Stimulated activated naive B cell treated with anti-CD40 and anti-IgM and Interleukin-4, amounts not matched to agents 10 μg/mL and 1 μg/mL and 100 μg/mL, for 72 hours (primary cell): ENCODE measurements around the gene MEIS1.

Experiments used
- ATAC-seq, 2 donors: fragments of 150-1000 bp; cut with Tn5 transposase; replicated peaks; 2 replicates each; pipeline ENCODE4 v1.10.0; 2021; ENCODE audit warnings: moderate library complexity in 1 of 2
- DNase-seq: peaks from one replicate; pipeline ENCODE4 v3.0.0; 2021
- H3K27ac Mint-ChIP-seq: one replicate; pipeline ENCODE4 v1.8.0; 2022; ENCODE audit warnings: mild to moderate bottlenecking, mixed read lengths
- H3K27me3 Mint-ChIP-seq, 2 donors: one replicate each; pipeline ENCODE4 v1.8.0; 2022; ENCODE audit warnings: mixed read lengths in 2 of 2
- H3K36me3 Mint-ChIP-seq, 2 donors: one replicate each; pipeline ENCODE4 v1.8.0; 2022; ENCODE audit warnings: mixed read lengths in 2 of 2, mild to moderate bottlenecking in 1 of 2
- H3K4me1 Mint-ChIP-seq, 2 donors: one replicate each; pipeline ENCODE4 v1.8.0; 2022; ENCODE audit warnings: mixed read lengths in 2 of 2, mild to moderate bottlenecking in 1 of 2
- H3K4me3 Mint-ChIP-seq, 2 donors: one replicate each; pipeline ENCODE4 v1.8.0; 2022; ENCODE audit warnings: mild to moderate bottlenecking in 2 of 2, mixed read lengths in 2 of 2, moderate library complexity in 1 of 2
- H3K9me3 Mint-ChIP-seq, 2 donors: one replicate each; pipeline ENCODE4 v1.8.0; 2022; ENCODE audit warnings: mixed read lengths in 2 of 2, mild to moderate bottlenecking in 1 of 2

Gene MEIS1

DNA sequence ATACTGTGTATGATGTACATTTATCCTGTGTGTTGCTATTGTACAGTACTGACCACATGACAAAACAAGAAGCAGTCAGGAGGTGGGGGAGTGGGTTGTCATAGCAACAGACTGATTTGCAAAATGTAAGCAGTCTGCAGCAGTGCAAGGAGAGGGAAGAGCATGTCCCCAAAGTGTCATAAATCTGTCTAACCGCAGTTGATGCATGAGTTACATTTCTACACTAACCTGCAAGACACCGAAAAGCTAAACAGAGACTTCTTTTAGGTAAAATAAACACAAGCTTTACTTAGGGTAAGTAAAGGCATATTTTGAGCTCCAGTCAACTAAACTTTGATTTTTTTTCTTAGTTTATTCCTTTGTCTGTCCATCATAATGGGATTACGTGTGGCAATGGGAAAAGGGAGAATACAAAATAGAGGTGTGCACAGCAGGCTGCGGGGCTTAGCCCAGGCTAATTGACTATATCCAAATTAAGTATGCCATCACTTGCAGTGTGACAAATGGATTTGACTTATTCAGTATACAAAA, 134.5 kb downstream of the MEIS1 start:
- Mint-ChIP-seq H3K4me1 (peaks cover 4 to 9% of the 10 kb centered on the region in 2 donors), H3K9me3 (no peaks in the 10 kb centered on the region), H3K36me3 (no peaks in the 10 kb centered on the region), H3K27me3 (peaks cover 24 to 27% of the 10 kb centered on the region in 2 donors), H3K4me3 (no peak overlapping the region), H3K27ac (no peak overlapping the region)
- DNase-seq: no peak
- peak; percentile 48 to 63 for ATAC-seq

DNA sequence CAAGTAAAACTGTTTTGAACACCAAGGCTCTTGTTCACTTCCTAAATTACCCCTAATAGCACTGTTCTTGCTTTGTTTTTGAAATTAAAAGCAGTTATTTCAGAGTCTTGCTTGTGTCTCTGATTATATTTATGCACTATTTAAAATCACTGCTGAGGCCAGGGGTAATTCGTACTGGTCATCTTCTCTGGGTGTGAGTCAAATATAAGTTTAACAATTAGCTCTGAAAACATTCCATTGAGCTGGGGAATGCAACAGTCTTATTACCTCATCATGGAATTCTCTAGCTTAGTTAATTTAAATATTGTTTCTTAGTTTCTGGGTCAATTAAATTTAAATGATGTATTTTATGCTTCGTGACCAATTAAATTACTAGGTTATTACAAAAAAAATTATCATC, 135.0 kb downstream of the MEIS1 start:
- Mint-ChIP-seq H3K36me3 (no peaks in the 10 kb centered on the region), H3K27ac (no peak overlapping the region), H3K27me3 (peaks cover 29 to 30% of the 10 kb centered on the region in 2 donors), H3K4me3 (no peak overlapping the region), H3K9me3 (no peaks in the 10 kb centered on the region), H3K4me1 (peaks cover 7 to 13% of the 10 kb centered on the region in 2 donors)
- no peak for ATAC-seq
- no peak for DNase-seq

DNA sequence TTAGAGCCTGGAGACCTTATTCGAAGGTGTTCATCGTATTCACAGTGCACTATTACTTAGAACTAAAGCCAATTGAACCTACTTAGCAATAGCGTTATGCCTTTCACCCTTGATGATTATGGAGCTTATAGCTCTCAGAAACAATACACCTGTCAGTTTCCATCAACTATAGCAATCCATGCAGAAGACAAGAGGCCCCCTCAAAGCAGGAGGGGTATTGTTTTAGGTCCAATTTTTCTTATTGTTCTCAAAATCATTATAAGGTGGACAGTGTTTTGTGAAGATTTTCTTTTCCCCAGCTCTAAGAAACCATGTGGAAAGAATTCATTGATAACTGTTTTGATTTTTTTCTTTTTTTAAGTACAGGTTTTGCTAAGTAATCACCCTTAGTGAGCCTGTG, 135.5 kb downstream of the MEIS1 start:
- no peaks in the 10 kb centered on the region for H3K36me3 Mint-ChIP-seq
- no peaks in the 10 kb centered on the region for H3K9me3 Mint-ChIP-seq

GRCh38 chr2:66571918-66572317, 137.0 kb downstream of the MEIS1 start:
- H3K9me3 Mint-ChIP-seq: no peaks in the 10 kb centered on the region
- ATAC-seq (no peak), DNase-seq (no peak)
- H3K27me3 Mint-ChIP-seq: peaks cover 41 to 47% of the 10 kb centered on the region in 2 donors
- peaks cover 20 to 28% of the 10 kb centered on the region in 2 donors for H3K4me1 Mint-ChIP-seq
- no peak overlapping the region for H3K4me3 Mint-ChIP-seq
- H3K27ac Mint-ChIP-seq: no peak overlapping the region
- no peaks in the 10 kb centered on the region for H3K36me3 Mint-ChIP-seq

More for the DNA sequence above, 135.5 kb downstream of the MEIS1 start:
- Mint-ChIP-seq H3K4me1 (peaks cover 12 to 18% of the 10 kb centered on the region in 2 donors), H3K27me3 (peaks cover 34 to 35% of the 10 kb centered on the region in 2 donors), H3K27ac (no peak overlapping the region), H3K4me3 (no peak overlapping the region)
- DNase-seq: no peak
- no peak for ATAC-seq

DNA sequence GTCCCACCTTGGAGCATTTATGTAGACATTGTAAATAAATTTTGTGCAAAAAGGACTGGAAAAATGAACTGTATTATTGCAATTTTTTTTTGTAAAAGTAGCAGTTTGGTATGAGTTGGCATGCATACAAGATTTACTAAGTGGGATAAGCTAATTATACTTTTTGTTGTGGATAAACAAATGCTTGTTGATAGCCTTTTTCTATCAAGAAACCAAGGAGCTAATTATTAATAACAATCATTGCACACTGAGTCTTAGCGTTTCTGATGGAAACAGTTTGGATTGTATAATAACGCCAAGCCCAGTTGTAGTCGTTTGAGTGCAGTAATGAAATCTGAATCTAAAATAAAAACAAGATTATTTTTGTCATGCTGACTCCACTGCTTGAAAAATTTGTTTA, 137.5 kb downstream of the MEIS1 start:
- H3K4me3 Mint-ChIP-seq: no peak overlapping the region
- peaks cover 42 to 52% of the 10 kb centered on the region in 2 donors for H3K27me3 Mint-ChIP-seq
- H3K27ac Mint-ChIP-seq: no peak overlapping the region
- no peaks in the 10 kb centered on the region for H3K36me3 Mint-ChIP-seq
- no peaks in the 10 kb centered on the region for H3K9me3 Mint-ChIP-seq
- DNase-seq: no peak
- ATAC-seq: no peak
- peaks cover 22 to 33% of the 10 kb centered on the region in 2 donors for H3K4me1 Mint-ChIP-seq

- H3K27me3 Mint-ChIP-seq: peaks cover 52 to 62% of the 10 kb centered on the region in 2 donors
- peaks cover 26 to 38% of the 10 kb centered on the region in 2 donors for H3K4me1 Mint-ChIP-seq
- H3K9me3 Mint-ChIP-seq: no peaks in the 10 kb centered on the region
- no peak for ATAC-seq
- H3K4me3 Mint-ChIP-seq: no peak overlapping the region
- no peak for DNase-seq
- no peak overlapping the region for H3K27ac Mint-ChIP-seq
- H3K36me3 Mint-ChIP-seq: no peaks in the 10 kb centered on the region
These were observed 138.5 kb downstream of the MEIS1 start for GRCh38 chr2:66573416-66573815.

GRCh38 chr2:66573821-66574233, 138.9 kb downstream of the MEIS1 start:
- H3K4me3 Mint-ChIP-seq: no peak overlapping the region
- H3K27me3 Mint-ChIP-seq: peaks cover 50 to 61% of the 10 kb centered on the region in 2 donors
- H3K27ac Mint-ChIP-seq: no peak overlapping the region
- ATAC-seq (no peak), DNase-seq (no peak)
- H3K36me3 Mint-ChIP-seq: no peaks in the 10 kb centered on the region
- peaks cover 26 to 38% of the 10 kb centered on the region in 2 donors for H3K4me1 Mint-ChIP-seq
- H3K9me3 Mint-ChIP-seq: no peaks in the 10 kb centered on the region

GRCh38 chr2:66574701-66575624, 140.0 kb downstream of the MEIS1 start:
- Mint-ChIP-seq H3K4me3 (peak overlapping the region; percentile 72 to 84), H3K36me3 (no peaks in the 10 kb centered on the region), H3K27me3 (peaks cover 52 to 62% of the 10 kb centered on the region in 2 donors), H3K9me3 (no peaks in the 10 kb centered on the region), H3K27ac (peak overlapping the region; percentile 63), H3K4me1 (peaks cover 22 to 29% of the 10 kb centered on the region in 2 donors)
- peak; percentile 56 to 66 for ATAC-seq
- no peak for DNase-seq

DNA sequence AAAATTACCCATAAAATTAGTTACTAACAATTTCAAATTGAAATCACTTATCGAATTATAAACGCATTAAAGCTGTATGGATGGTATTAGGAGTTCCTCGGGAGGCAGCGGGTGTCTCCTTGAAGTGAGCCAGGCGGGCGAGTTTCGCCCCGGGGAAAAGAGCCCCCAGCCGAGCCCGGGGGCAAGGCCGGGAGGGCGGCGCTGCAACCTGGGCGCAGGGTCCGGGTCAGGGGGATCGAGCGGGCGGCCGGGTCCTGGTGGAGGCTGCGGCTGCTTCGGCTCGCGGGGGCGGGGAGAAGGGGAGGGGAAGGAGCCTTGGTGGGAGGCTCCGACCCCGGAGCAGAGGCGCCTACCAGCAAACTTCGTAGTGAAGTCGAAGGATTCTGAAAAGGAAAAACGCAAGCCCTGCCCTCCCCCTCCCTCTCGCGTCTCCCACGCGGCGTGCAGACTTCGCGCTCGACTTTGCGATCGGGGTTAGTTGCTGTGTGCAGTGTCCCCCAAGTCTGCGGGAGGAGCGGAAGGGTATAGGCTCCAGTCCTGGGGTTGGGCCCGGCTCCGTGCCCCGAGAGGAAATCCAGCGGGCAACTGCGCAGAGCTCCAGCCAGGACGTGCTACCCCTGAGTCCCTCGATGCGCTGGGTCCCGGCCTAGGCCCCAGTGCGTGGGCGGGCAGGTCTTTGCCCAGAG, 140.8 kb downstream of the MEIS1 start:
- no peaks in the 10 kb centered on the region for H3K36me3 Mint-ChIP-seq
- peaks cover 23 to 31% of the 10 kb centered on the region in 2 donors for H3K4me1 Mint-ChIP-seq
- peak; percentile 16 to 34 for ATAC-seq
- no peaks in the 10 kb centered on the region for H3K9me3 Mint-ChIP-seq
- peaks cover 54 to 62% of the 10 kb centered on the region in 2 donors for H3K27me3 Mint-ChIP-seq
- H3K27ac Mint-ChIP-seq: peak overlapping the region; percentile 63
- no peak for DNase-seq
- peak overlapping the region; percentile 72 to 84 for H3K4me3 Mint-ChIP-seq

DNA sequence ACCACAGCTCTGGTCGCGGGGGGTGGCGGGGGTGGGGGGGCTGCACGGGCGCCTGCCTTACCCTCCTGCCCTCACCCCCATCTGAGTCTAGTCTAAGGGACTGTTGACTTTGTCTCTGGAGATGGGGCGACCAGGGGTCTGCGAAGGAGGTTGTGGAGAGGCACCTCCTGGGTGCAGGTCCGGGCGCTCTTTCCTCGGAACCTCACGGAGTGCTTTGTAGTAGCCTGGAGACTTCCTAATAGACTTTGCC, 141.3 kb downstream of the MEIS1 start:
- no peaks in the 10 kb centered on the region for H3K36me3 Mint-ChIP-seq
- peak in 1 of 2 donors; percentile 22 for ATAC-seq
- peaks cover 27 to 36% of the 10 kb centered on the region in 2 donors for H3K4me1 Mint-ChIP-seq
- peaks cover 59 to 60% of the 10 kb centered on the region in 2 donors for H3K27me3 Mint-ChIP-seq
- H3K9me3 Mint-ChIP-seq: peaks cover 0 to 3% of the 10 kb centered on the region in 2 donors
- peak overlapping the region; percentile 35 to 51 for H3K4me3 Mint-ChIP-seq
- DNase-seq: no peak
- no peak overlapping the region for H3K27ac Mint-ChIP-seq

GRCh38 chr2:66576561-66577320, 141.8 kb downstream of the MEIS1 start:
- peaks cover 27 to 36% of the 10 kb centered on the region in 2 donors for H3K4me1 Mint-ChIP-seq
- ATAC-seq: no peak
- H3K27ac Mint-ChIP-seq: peak overlapping the region; percentile 79
- DNase-seq: no peak
- peaks cover 0 to 3% of the 10 kb centered on the region in 2 donors for H3K9me3 Mint-ChIP-seq
- peak overlapping the region; percentile 56 to 60 for H3K4me3 Mint-ChIP-seq
- peaks cover 55 to 59% of the 10 kb centered on the region in 2 donors for H3K27me3 Mint-ChIP-seq
- peaks cover 0 to 1% of the 10 kb centered on the region in 2 donors for H3K36me3 Mint-ChIP-seq

DNA sequence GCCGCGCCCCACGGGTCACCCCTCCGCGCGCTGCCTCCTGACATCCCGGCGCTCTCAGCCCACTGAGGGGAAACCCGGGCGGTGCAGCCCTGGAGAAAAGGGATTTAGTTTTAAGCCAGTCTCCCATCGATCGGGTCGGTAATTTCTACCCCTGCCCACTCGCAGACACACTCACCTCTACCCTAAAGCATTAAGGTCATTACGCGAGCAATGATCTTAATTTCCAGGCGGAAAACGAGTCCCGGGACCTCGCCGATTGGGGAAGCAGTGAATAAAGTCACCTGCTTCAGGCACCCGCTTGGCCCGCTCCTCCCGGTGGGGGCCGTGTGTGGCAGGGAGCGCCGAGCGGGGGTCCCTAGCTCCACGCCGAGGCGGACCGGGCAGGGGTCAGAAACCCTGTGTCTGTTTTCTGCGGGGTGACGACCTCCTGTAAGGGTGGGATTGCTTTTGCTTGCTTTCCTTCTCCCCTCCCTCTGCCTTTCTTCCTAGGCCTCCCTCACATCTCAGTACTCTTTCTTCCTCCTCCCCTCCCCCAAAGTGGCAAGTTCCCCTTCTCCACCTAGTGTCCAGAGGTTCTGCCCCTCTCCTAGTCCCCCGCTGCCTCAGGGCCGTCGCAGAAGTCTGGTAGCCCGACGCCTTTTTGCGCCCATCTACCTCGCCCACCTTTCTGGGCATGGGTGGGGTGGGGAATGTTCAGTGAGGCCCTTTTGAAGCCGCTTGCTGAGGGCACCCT, 142.6 kb downstream of the MEIS1 start:
- Mint-ChIP-seq H3K27me3 (peaks cover 51 to 56% of the 10 kb centered on the region in 2 donors), H3K9me3 (peaks cover 0 to 3% of the 10 kb centered on the region in 2 donors), H3K4me3 (peak overlapping the region; percentile 56 to 60), H3K27ac (peak overlapping the region; percentile 79), H3K36me3 (peaks cover 0 to 2% of the 10 kb centered on the region in 2 donors), H3K4me1 (peaks cover 27 to 36% of the 10 kb centered on the region in 2 donors)
- no peak for ATAC-seq
- no peak for DNase-seq

- no peak overlapping the region for H3K4me3 Mint-ChIP-seq
- peaks cover 0 to 2% of the 10 kb centered on the region in 2 donors for H3K36me3 Mint-ChIP-seq
- peaks cover 27 to 36% of the 10 kb centered on the region in 2 donors for H3K4me1 Mint-ChIP-seq
- H3K9me3 Mint-ChIP-seq: peaks cover 0 to 3% of the 10 kb centered on the region in 2 donors
- DNase-seq (no peak), ATAC-seq (no peak)
- H3K27ac Mint-ChIP-seq: peak overlapping the region; percentile 14
- H3K27me3 Mint-ChIP-seq: peaks cover 51 to 56% of the 10 kb centered on the region in 2 donors
These were observed 143.2 kb downstream of the MEIS1 start for GRCh38 chr2:66578054-66578686.
